AG04450 (cell line): ENCODE data around the gene FOXO6. TPM values are rescaled to one million over a fixed set of nuclear protein-coding genes. Genes with fewer than 3 reads are reported as not detected.

ENCODE experiments used
- CTCF ChIA-PET: fragments of 300-600, 350-600 bp; formaldehyde crosslinking; extraction: SDS; loops from one replicate; lab custom pipeline; 2022; ENCODE audit warnings: antibody characterized with exemption, inconsistent platforms; lab: Charles Lee
- POLR2A ChIA-PET: fragments of 350-600 bp; formaldehyde crosslinking; extraction: SDS; loops from one replicate; lab custom pipeline; 2021; ENCODE audit warnings: antibody characterized with exemption, inconsistent platforms; lab: Yijun Ruan, JAX
- DNase-seq: peaks from one replicate; pipeline ENCODE4 v3.0.0-alpha.2; 2011; ENCODE audit warnings: low read depth, low spot score
- H3K27ac ChIP-seq: one replicate; pipeline ENCODE4 v1.5.1; 2012; ENCODE audit warnings: low read depth, low read length, control low read depth
- H3K27me3 ChIP-seq: one replicate; pipeline ENCODE4 v1.6.0; 2012; ENCODE audit warnings: low read length; ENCODE audit not compliant: control insufficient read depth, insufficient read depth
- H3K4me3 ChIP-seq: 2 replicates; pipeline ENCODE4 v1.5.1; 2011; ENCODE audit warnings: mild to moderate bottlenecking, low read depth, low read length, control low read depth
- H3K9me3 ChIP-seq: 2 replicates; pipeline ENCODE4 v1.5.1; 2012; ENCODE audit warnings: low read length; ENCODE audit not compliant: control insufficient read depth, insufficient read depth
- CTCF ChIP-seq: IDR thresholded peaks from 2 replicates; pipeline ENCODE4 v1.5.1; 2011; ENCODE audit warnings: low read depth, low read length, control low read depth, inconsistent platforms
- polyA plus RNA-seq: library from polyadenylated mRNA; depleted of rRNA; stranded (reverse); fragments of >200 nt; gene quantifications from 2 replicates; pipeline ENCODE4 v1.2.3, GENCODE V29; 2011

Gene FOXO6
- polyA plus RNA-seq, 1 experiment = not detected

GRCh38 chr1:41373373-41373772 is 12.1 kb downstream of the FOXO6 start:
- peaks cover 44% of the 10 kb centered on the region for H3K27me3 ChIP-seq
- CTCF ChIA-PET = no interaction called here
- no peak for TF ChIP-seq CTCF
- no peak overlapping the region for H3K4me3 ChIP-seq
- POLR2A ChIA-PET = no interaction called here
- no peak overlapping the region for H3K27ac ChIP-seq
- H3K9me3 ChIP-seq = no peaks in the 10 kb centered on the region
- DNase-seq = no peak

- CTCF ChIA-PET = interaction anchor here (0.6 to 1.3 kb wide), 3 partner anchors 13 to 301 kb away, joined by 3 to 5 read pairs (median 3); partner anchors contain the start of gene FOXO6
- no peak for TF ChIP-seq CTCF
- H3K27me3 ChIP-seq = peaks cover 34% of the 10 kb centered on the region
Observed at GRCh38 chr1:41374711-41375110, 13.5 kb downstream of the FOXO6 start.

GRCh38 chr1:41377397-41377796 is 16.2 kb downstream of the FOXO6 start:
- Histone ChIP-seq H3K27me3 (peaks cover 27% of the 10 kb centered on the region), H3K27ac (no peak overlapping the region), H3K9me3 (no peaks in the 10 kb centered on the region; the same call in 1 of the 2 replicates), H3K4me3 (no peak overlapping the region)
- no peak for TF ChIP-seq CTCF
- no peak for DNase-seq
- CTCF ChIA-PET = interaction anchor here (1.3 kb wide), 1 partner anchor 54 kb away, joined by 4 read pairs; no protein-coding TSS in a partner anchor
- POLR2A ChIA-PET = no interaction called here

More at GRCh38 chr1:41374711-41375110, 13.5 kb downstream of the FOXO6 start:
- DNase-seq = no peak
- H3K27ac ChIP-seq = no peak overlapping the region
- no peaks in the 10 kb centered on the region for H3K9me3 ChIP-seq
- no peak overlapping the region for H3K4me3 ChIP-seq
- POLR2A ChIA-PET = no interaction called here

GRCh38 chr1:41378222-41378621 is 17.0 kb downstream of the FOXO6 start:
- DNase-seq = no peak
- no peak for TF ChIP-seq CTCF
- ChIA-PET CTCF (interaction anchor here (1.3 kb wide), 1 partner anchor 55 kb away, joined by 4 read pairs; no protein-coding TSS in a partner anchor), POLR2A (no interaction called here)
- Histone ChIP-seq H3K27me3 (peaks cover 30% of the 10 kb centered on the region), H3K9me3 (no peaks in the 10 kb centered on the region; the same call in 1 of the 2 replicates), H3K4me3 (no peak overlapping the region), H3K27ac (no peak overlapping the region)

GRCh38 chr1:41378999-41379737 is 17.9 kb downstream of the FOXO6 start:
- Histone ChIP-seq H3K27me3 (peaks cover 35% of the 10 kb centered on the region), H3K9me3 (no peaks in the 10 kb centered on the region; the same call in 1 of the 2 replicates), H3K27ac (no peak overlapping the region), H3K4me3 (no peak overlapping the region)
- ChIA-PET CTCF (no interaction called here), POLR2A (no interaction called here)
- DNase-seq = no peak
- no peak for TF ChIP-seq CTCF
